Type B pancreatic cell (in vitro differentiated cells): Measurements from ENCODE around the gene CCDC85A. TPM values are rescaled to one million over a fixed set of nuclear protein-coding genes. Genes with fewer than 3 reads are reported as not detected.

Source experiments
- DNase-seq: peaks from one replicate; pipeline ENCODE4 v3.0.0; 2021; ENCODE audit warnings: mixed read lengths; ENCODE audit not compliant: unreplicated experiment; ENCODE audit errors: extremely low spot score
- H3K27ac Mint-ChIP-seq: 2 replicates; pipeline ENCODE4 v1.8.0; 2021; ENCODE audit warnings: mild to moderate bottlenecking, mixed read lengths
- H3K27me3 Mint-ChIP-seq: 2 replicates; pipeline ENCODE4 v1.8.0; 2021; ENCODE audit warnings: mixed read lengths
- H3K36me3 Mint-ChIP-seq: 2 replicates; pipeline ENCODE4 v1.8.0; 2021; ENCODE audit warnings: mixed read lengths
- H3K4me1 Mint-ChIP-seq: one replicate; pipeline ENCODE4 v1.8.0; 2021; ENCODE audit warnings: mixed read lengths; ENCODE audit not compliant: unreplicated experiment
- H3K4me3 Mint-ChIP-seq: 2 replicates; pipeline ENCODE4 v1.8.0; 2021; ENCODE audit warnings: mild to moderate bottlenecking, mixed read lengths
- H3K9me3 Mint-ChIP-seq: 2 replicates; pipeline ENCODE4 v1.8.0; 2021; ENCODE audit warnings: mixed read lengths
- CTCF ChIP-seq: fragments of 200-600 bp; sonication (generic); conservative IDR thresholded peaks from 2 replicates; pipeline ENCODE4 v1.5.0; 2021; ENCODE audit warnings: antibody characterized with exemption, mild to moderate bottlenecking
- total RNA-seq: library from RNA; stranded (reverse); gene quantifications from 2 replicates; pipeline ENCODE4 v1.2.1, GENCODE V29; 2021; ENCODE audit warnings: low replicate concordance

The CCDC85A gene
- total RNA-seq, 1 donor from 2014 or later: 2.1 TPM

DNA sequence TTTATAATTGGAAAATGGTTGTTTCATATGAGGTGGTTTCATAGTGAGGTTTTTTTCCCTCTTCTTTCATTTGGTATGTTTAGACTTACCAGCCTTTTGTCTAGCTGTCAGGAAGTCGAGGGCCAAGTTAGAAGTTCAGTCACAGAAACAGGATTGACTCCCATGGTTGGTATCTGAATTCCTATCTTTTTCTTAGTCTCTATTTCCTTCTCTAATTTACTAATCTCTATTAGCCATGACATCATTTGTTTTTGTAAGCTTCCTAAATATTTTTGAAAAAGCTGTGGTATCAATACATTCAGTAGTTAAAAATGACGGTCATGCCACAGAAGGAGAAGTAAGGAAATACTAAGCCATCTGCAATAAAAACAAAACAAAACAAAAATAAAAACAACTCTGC, 206.9 kb downstream of the CCDC85A start:
- H3K27me3 Mint-ChIP-seq: peaks cover 4% of the 10 kb centered on the region
- H3K9me3 Mint-ChIP-seq: no peaks in the 10 kb centered on the region
- H3K4me3 Mint-ChIP-seq: no peak overlapping the region
- no peak overlapping the region for H3K27ac Mint-ChIP-seq
- DNase-seq: no peak
- TF ChIP-seq CTCF: no peak
- H3K36me3 Mint-ChIP-seq: no peaks in the 10 kb centered on the region
- no peaks in the 10 kb centered on the region for H3K4me1 Mint-ChIP-seq

DNA sequence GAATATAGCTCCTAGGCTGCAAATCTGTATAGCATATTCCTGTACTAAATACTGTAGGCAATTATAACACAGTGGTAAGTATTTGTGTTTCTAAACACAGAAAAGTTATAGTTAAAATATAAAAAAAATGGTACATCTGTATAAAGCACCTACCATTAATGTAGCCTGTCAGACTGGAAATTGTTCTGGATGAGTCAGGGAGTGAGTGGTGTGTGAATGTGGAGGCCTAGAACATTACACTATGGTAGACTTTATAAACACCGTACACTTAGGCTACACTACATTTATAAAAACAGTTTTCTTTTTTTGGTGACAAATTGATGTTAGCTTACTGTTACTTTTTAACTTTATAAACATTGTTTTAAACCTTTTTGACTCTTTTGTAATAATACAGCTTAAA, 226.3 kb downstream of the CCDC85A start:
- no peak overlapping the region for H3K27ac Mint-ChIP-seq
- no peaks in the 10 kb centered on the region for H3K9me3 Mint-ChIP-seq
- no peaks in the 10 kb centered on the region for H3K36me3 Mint-ChIP-seq
- TF ChIP-seq CTCF: no peak
- H3K27me3 Mint-ChIP-seq: no peaks in the 10 kb centered on the region
- no peak for DNase-seq
- H3K4me3 Mint-ChIP-seq: no peak overlapping the region
- no peaks in the 10 kb centered on the region for H3K4me1 Mint-ChIP-seq

DNA sequence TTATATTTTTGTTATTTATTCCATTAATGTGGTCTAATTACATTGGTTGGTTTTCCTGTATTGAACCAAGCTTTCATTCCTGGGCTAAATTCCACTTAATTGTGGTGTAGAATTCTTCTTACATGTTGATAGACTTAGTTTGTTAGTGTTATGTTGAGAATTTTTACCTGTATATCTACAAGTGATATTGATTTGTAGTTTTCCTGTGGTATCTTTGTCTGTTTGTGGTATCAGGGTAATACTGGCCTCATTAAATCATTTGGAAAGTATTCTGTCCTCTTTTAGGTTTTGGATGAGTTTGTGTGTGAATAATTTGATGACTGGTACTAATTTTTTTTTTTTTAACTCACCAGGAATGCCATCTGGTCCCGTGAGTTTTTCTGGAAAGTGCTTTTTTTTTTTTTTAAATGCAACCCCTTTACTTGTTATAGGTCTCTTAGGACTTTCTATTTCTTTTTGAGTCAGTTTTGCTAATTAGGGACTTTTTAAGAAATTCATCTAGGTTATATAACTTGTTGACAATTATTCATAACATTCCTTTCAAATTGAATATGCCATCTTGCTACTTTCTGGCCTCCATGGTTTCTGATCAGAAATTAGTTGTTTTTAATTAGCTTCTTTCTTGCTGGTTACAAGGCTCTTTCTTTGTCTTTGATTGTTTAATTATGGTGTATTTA, 232.8 kb downstream of the CCDC85A start:
- no peak for DNase-seq
- TF ChIP-seq CTCF: no peak
- no peaks in the 10 kb centered on the region for H3K27me3 Mint-ChIP-seq
- no peak overlapping the region for H3K4me3 Mint-ChIP-seq
- no peaks in the 10 kb centered on the region for H3K4me1 Mint-ChIP-seq
- H3K9me3 Mint-ChIP-seq: no peaks in the 10 kb centered on the region
- H3K27ac Mint-ChIP-seq: no peak overlapping the region
- no peaks in the 10 kb centered on the region for H3K36me3 Mint-ChIP-seq
